ENCODE results near the gene DCLK1. TPM values are rescaled to one million over a fixed set of nuclear protein-coding genes. Genes with fewer than 3 reads are reported as not detected.

DCLK1 gene
- total RNA-seq, result 22.6 TPM

- TF ChIP-seq CTCF (IDR thresholded peaks at IDR 0.05), result no peak
- H3K36me3 ChIP-seq, result no peaks in the 10 kb centered on the region
- DNase-seq (ENCODE audit: low spot score in 2 of 2), result peak in 1 of 2 donors; percentile 72
- no peaks in the 10 kb centered on the region for H3K4me1 ChIP-seq
- no peaks in the 10 kb centered on the region for H3K27me3 ChIP-seq
- H3K27ac ChIP-seq, result peak within 1 kb of the TSS; percentile 19 to 34
- no peaks in the 10 kb centered on the region for H3K9me3 ChIP-seq
- peak within 1 kb of the TSS; percentile 68 to 70 for H3K4me3 ChIP-seq
- intact Hi-C loops (cut with DNase I), result no loop called here
Measured at GRCh38 chr13:36131222-36131930, at the start of gene DCLK1. TSS of gene DCLK1 (minus strand) at chr13:36131382.

GRCh38 chr13:36175621-36176020 lies 44.4 kb upstream of the DCLK1 start:
- no peaks in the 10 kb centered on the region for H3K36me3 ChIP-seq
- H3K4me1 ChIP-seq, result no peaks in the 10 kb centered on the region
- H3K27me3 ChIP-seq, result no peaks in the 10 kb centered on the region
- H3K4me3 ChIP-seq, result no peak overlapping the region
- TF ChIP-seq CTCF (IDR thresholded peaks at IDR 0.05), result no peak
- DNase-seq (ENCODE audit: low spot score in 2 of 2), result no peak
- intact Hi-C loops (cut with DNase I), result no loop called here
- H3K9me3 ChIP-seq, result no peaks in the 10 kb centered on the region
- H3K27ac ChIP-seq, result no peak overlapping the region

- H3K27ac ChIP-seq, result no peak overlapping the region
- no peaks in the 10 kb centered on the region for H3K36me3 ChIP-seq
- TF ChIP-seq CTCF (IDR thresholded peaks at IDR 0.05), result no peak
- intact Hi-C loops (cut with DNase I), result no loop called here
- no peaks in the 10 kb centered on the region for H3K9me3 ChIP-seq
- no peak overlapping the region for H3K4me3 ChIP-seq
- no peaks in the 10 kb centered on the region for H3K4me1 ChIP-seq
- no peaks in the 10 kb centered on the region for H3K27me3 ChIP-seq
- no peak for DNase-seq (ENCODE audit: low spot score in 2 of 2)
Measured at GRCh38 chr13:36174923-36175322, 43.7 kb upstream of the DCLK1 start.

- no peak for TF ChIP-seq CTCF (IDR thresholded peaks at IDR 0.05)
- no peaks in the 10 kb centered on the region for H3K36me3 ChIP-seq
- no peaks in the 10 kb centered on the region for H3K27me3 ChIP-seq
- H3K27ac ChIP-seq, result no peak overlapping the region
- DNase-seq (ENCODE audit: low spot score in 2 of 2), result no peak
- no peak overlapping the region for H3K4me3 ChIP-seq
- no peaks in the 10 kb centered on the region for H3K9me3 ChIP-seq
- intact Hi-C loops (cut with DNase I), result no loop called here
- H3K4me1 ChIP-seq, result no peaks in the 10 kb centered on the region
Measured at GRCh38 chr13:36173571-36174322, 42.6 kb upstream of the DCLK1 start.

- intact Hi-C loops (cut with DNase I), result no loop called here
Measured at GRCh38 chr13:36166046-36166445, 34.9 kb upstream of the DCLK1 start.

More at GRCh38 chr13:36166046-36166445, 34.9 kb upstream of the DCLK1 start:
- TF ChIP-seq CTCF (IDR thresholded peaks at IDR 0.05), result no peak
- Histone ChIP-seq H3K27me3 (no peaks in the 10 kb centered on the region), H3K4me3 (no peak overlapping the region), H3K9me3 (no peaks in the 10 kb centered on the region), H3K36me3 (no peaks in the 10 kb centered on the region), H3K4me1 (peaks cover 0 to 4% of the 10 kb centered on the region in 2 donors), H3K27ac (no peak overlapping the region)
- DNase-seq (ENCODE audit: low spot score in 2 of 2), result no peak

Measured in ascending aorta (tissue), 2 donors.